ENCODE results near the gene ORM1.

The ORM1 gene

GRCh38 chr9:114367772-114368569 is 45.1 kb downstream of the ORM1 start:
- DNase-seq: no peak

- DNase-seq: peak in 1 of 2 donors; percentile 51
Observed at GRCh38 chr9:114369216-114370130, 46.6 kb downstream of the ORM1 start.

- DNase-seq: no peak
Observed at GRCh38 chr9:114370251-114370967, 47.5 kb downstream of the ORM1 start.

- no peak for DNase-seq
Observed at GRCh38 chr9:114370968-114371320, 48.0 kb downstream of the ORM1 start.

GRCh38 chr9:114371343-114371944 is 48.5 kb downstream of the ORM1 start:
- no peak for DNase-seq

GRCh38 chr9:114371973-114372917 is 49.3 kb downstream of the ORM1 start:
- peak; percentile 44 to 71 for DNase-seq

- peak; percentile 89 to 90 for DNase-seq
Observed at GRCh38 chr9:114372921-114373448, 50.1 kb downstream of the ORM1 start.

GRCh38 chr9:114373960-114374730 is 51.2 kb downstream of the ORM1 start:
- DNase-seq: no peak

- DNase-seq: no peak
Observed at GRCh38 chr9:114374936-114375335, 52.0 kb downstream of the ORM1 start.

GRCh38 chr9:114375386-114376175 is 52.7 kb downstream of the ORM1 start:
- no peak for DNase-seq

Measured in CD4-positive, alpha-beta T cell treated with Interferon alpha-2 for 1 hour (primary cell).